SK-N-SH treated with all-trans-retinoic acid at 6 μM for 48 hours (cell line): Measurements from ENCODE around the gene WBP11.
A peak's percentile ranks its signal among the peaks of the same experiment; 100 is the strongest.

Experiments used
- ATAC-seq: fragments of 200-7000 bp; cut with Tn5 transposase; 3 replicates; pipeline ENCODE4 v1.9.1; 2020; ENCODE audit warnings: mild to moderate bottlenecking, moderate library complexity
- ARNTL ChIP-seq: fragments of 450-650 bp; formaldehyde crosslinking; IDR thresholded peaks from 2 replicates; pipeline ENCODE4 v1.5.0; 2020; ENCODE audit warnings: low read depth, mild to moderate bottlenecking, moderate library complexity, borderline replicate concordance
- BACH2 ChIP-seq: fragments of 250-450 bp; sonication (Bioruptor Pico); IDR thresholded peaks from 2 replicates; pipeline ENCODE4 v1.9.0; 2021; ENCODE audit warnings: mild to moderate bottlenecking, borderline replicate concordance
- CREB5 ChIP-seq: fragments of 250-450 bp; sonication (Bioruptor Pico); IDR thresholded peaks from 2 replicates; pipeline ENCODE4 v1.5.1; 2020; ENCODE audit warnings: low read depth, mild to moderate bottlenecking, moderate library complexity
- CSDC2 ChIP-seq: fragments of 250-450 bp; sonication (Bioruptor Pico); IDR thresholded peaks from 2 replicates; pipeline ENCODE4 v1.5.0; 2020; ENCODE audit warnings: mild to moderate bottlenecking, moderate library complexity
- CSRNP3 ChIP-seq: fragments of 250-450 bp; sonication (Bioruptor Pico); IDR thresholded peaks from 2 replicates; pipeline ENCODE4 v1.5.1; 2021; ENCODE audit warnings: mild to moderate bottlenecking, moderate library complexity
- ESRRG ChIP-seq: fragments of 250-450 bp; sonication (Bioruptor Pico); IDR thresholded peaks from 2 replicates; pipeline ENCODE4 v1.6.1; 2021; ENCODE audit warnings: mild to moderate bottlenecking
- ISL1 ChIP-seq: fragments of 250-450 bp; sonication (Bioruptor Pico); IDR thresholded peaks from 2 replicates; pipeline ENCODE4 v2.1.2; 2022; ENCODE audit warnings: mild to moderate bottlenecking, moderate library complexity
- OSR1 ChIP-seq: fragments of 250-450 bp; sonication (Bioruptor Pico); IDR thresholded peaks from 2 replicates; pipeline ENCODE4 v1.8.0; 2022; ENCODE audit warnings: moderate library complexity, mild to moderate bottlenecking, inconsistent platforms
- PATZ1 ChIP-seq: fragments of 250-450 bp; sonication (Bioruptor Pico); IDR thresholded peaks from 2 replicates; pipeline ENCODE4 v1.8.0; 2020; ENCODE audit warnings: mild to moderate bottlenecking, moderate library complexity, borderline replicate concordance
- POU6F1 ChIP-seq: fragments of 250-450 bp; sonication (Bioruptor Pico); IDR thresholded peaks from 2 replicates; pipeline ENCODE4 v1.8.0; 2021; ENCODE audit warnings: low read depth, mild to moderate bottlenecking, moderate library complexity, borderline replicate concordance
- PPARA ChIP-seq: fragments of 250-450 bp; sonication (Bioruptor Pico); IDR thresholded peaks from 2 replicates; pipeline ENCODE4 v1.5.0; 2020; ENCODE audit warnings: mild to moderate bottlenecking, borderline replicate concordance
- RARB ChIP-seq: fragments of 250-450 bp; sonication (Bioruptor Pico); IDR thresholded peaks from 2 replicates; pipeline ENCODE4 v1.8.0; 2021; ENCODE audit warnings: mild to moderate bottlenecking, moderate library complexity
- SNAI2 ChIP-seq: fragments of 250-450 bp; sonication (Bioruptor Pico); IDR thresholded peaks from 2 replicates; pipeline ENCODE4 v1.5.0; 2020; ENCODE audit warnings: mild to moderate bottlenecking, moderate library complexity
- TCF4 ChIP-seq: fragments of 250-450 bp; sonication (Bioruptor Pico); IDR thresholded peaks from 2 replicates; pipeline ENCODE4 v1.8.0; 2021; ENCODE audit warnings: mild to moderate bottlenecking, moderate library complexity, borderline replicate concordance
- TOX ChIP-seq: fragments of 250-450 bp; sonication (Bioruptor Pico); IDR thresholded peaks from 2 replicates; pipeline ENCODE4 v1.8.0; 2021; ENCODE audit warnings: mild to moderate bottlenecking, moderate library complexity, borderline replicate concordance
- TSHZ2 ChIP-seq: fragments of 250-450 bp; sonication (Bioruptor Pico); IDR thresholded peaks from 2 replicates; pipeline ENCODE4 v1.5.0; 2020; ENCODE audit warnings: mild to moderate bottlenecking, moderate library complexity
- ZFP3 ChIP-seq: fragments of 250-450 bp; sonication (Bioruptor Pico); IDR thresholded peaks from 2 replicates; pipeline ENCODE4 v1.5.0; 2020; ENCODE audit warnings: mild to moderate bottlenecking, moderate library complexity
- ZFP30 ChIP-seq: fragments of 450-650 bp; formaldehyde crosslinking; IDR thresholded peaks from 2 replicates; pipeline ENCODE4 v1.5.0; 2022; ENCODE audit warnings: mild to moderate bottlenecking, moderate library complexity
- ZNF565 ChIP-seq: fragments of 450-650 bp; formaldehyde crosslinking; conservative IDR thresholded peaks from 2 replicates; pipeline ENCODE4 v1.5.0; 2020; ENCODE audit warnings: low read depth, mild to moderate bottlenecking, moderate library complexity
- ZNF8 ChIP-seq: fragments of 450-650 bp; formaldehyde crosslinking; IDR thresholded peaks from 2 replicates; pipeline ENCODE4 v1.5.0; 2020; ENCODE audit warnings: mild to moderate bottlenecking, moderate library complexity

Gene WBP11

GRCh38 chr12:14810167-14810952 is 7.1 kb upstream of the WBP11 start:
- no peak for ATAC-seq
- no peak for TF ChIP-seq BACH2 (CRISPR knock-in tag)
- TF ChIP-seq ZNF8 = no peak
- no peak for TF ChIP-seq RARB (CRISPR knock-in tag)
- TF ChIP-seq POU6F1 (CRISPR knock-in tag) = no peak
- no peak for TF ChIP-seq ESRRG
- TF ChIP-seq CSRNP3 = no peak
- TF ChIP-seq, all 23 proteins: peak for 0

- ATAC-seq = peak; percentile 20
- no peak for TF ChIP-seq ZNF565
Observed at GRCh38 chr12:14803830-14804160, 517 bp upstream of the WBP11 start.

GRCh38 chr12:14802721-14803010 is 612 bp downstream of the WBP11 start:
- TF ChIP-seq CSDC2 (CRISPR knock-in tag) (no peak), SNAI2 (CRISPR knock-in tag) (no peak), PPARA (CRISPR knock-in tag) (no peak), POU6F1 (CRISPR knock-in tag) (no peak), RARB (CRISPR knock-in tag) (no peak), CSRNP3 (no peak), ISL1 (CRISPR knock-in tag) (no peak), PATZ1 (no peak), ZFP30 (no peak), ESRRG (no peak), TOX (CRISPR knock-in tag) (no peak), TSHZ2 (no peak), TCF4 (CRISPR knock-in tag) (no peak)
- ATAC-seq = no peak

GRCh38 chr12:14802247-14802646 is 1.0 kb downstream of the WBP11 start:
- no peak for ATAC-seq
- TF ChIP-seq POU6F1 (CRISPR knock-in tag) = no peak
- TF ChIP-seq ZFP3 (CRISPR knock-in tag) = no peak
- no peak for TF ChIP-seq PPARA (CRISPR knock-in tag)
- TF ChIP-seq ZFP30 = no peak
- no peak for TF ChIP-seq TOX (CRISPR knock-in tag)
- no peak for TF ChIP-seq ARNTL (CRISPR knock-in tag)
- no peak for TF ChIP-seq TCF4 (CRISPR knock-in tag)
- TF ChIP-seq CREB5 (CRISPR knock-in tag) = no peak
- no peak for TF ChIP-seq OSR1 (CRISPR knock-in tag)
- TF ChIP-seq CSRNP3 = no peak
- TF ChIP-seq ISL1 (CRISPR knock-in tag) = no peak
